ENCODE data around the gene AMBRA1.

Gene AMBRA1

DNA sequence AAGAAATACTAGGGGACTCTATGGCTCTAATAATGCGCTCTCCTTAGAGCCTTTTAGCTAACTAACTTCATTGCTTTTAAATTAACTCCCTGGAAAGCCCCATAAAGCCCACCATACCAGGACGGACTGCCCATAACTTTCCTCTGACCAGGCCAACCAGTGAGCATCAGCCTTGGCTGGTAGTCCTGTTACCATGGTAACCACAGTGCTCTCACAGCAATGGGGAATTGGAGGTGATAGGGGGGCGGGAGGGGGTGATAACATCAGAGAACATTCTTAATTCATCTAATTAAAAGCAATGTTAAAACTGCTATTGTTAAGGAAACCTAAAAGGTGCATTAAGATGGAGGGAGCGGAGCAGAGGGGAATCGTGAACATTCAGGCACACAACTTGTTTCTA, 175.1 kb downstream of the AMBRA1 start:
- H2AFZ ChIP-seq (ENCODE audit: low read depth): no peak overlapping the region
- H4K20me1 ChIP-seq (ENCODE audit: insufficient read depth): no peaks in the 10 kb centered on the region
- no peak overlapping the region for H3K9ac ChIP-seq
- no peaks in the 10 kb centered on the region for H3K36me3 ChIP-seq (ENCODE audit: insufficient read depth)
- H3K4me3 ChIP-seq (IDR thresholded peaks at IDR 0.05; ENCODE audit: insufficient read depth, low read depth, low read length): no peak overlapping the region
- H3K4me2 ChIP-seq: no peak overlapping the region
- no peaks in the 10 kb centered on the region for H3K79me2 ChIP-seq (ENCODE audit: insufficient read depth, low read depth)
- H3K27ac ChIP-seq: no peak overlapping the region
- no peaks in the 10 kb centered on the region for H3K27me3 ChIP-seq (ENCODE audit: insufficient read depth, low read depth)
- no peaks in the 10 kb centered on the region for H3K4me1 ChIP-seq (ENCODE audit: low read depth, poor library complexity, severe bottlenecking)
- TF ChIP-seq, protein P1, sequence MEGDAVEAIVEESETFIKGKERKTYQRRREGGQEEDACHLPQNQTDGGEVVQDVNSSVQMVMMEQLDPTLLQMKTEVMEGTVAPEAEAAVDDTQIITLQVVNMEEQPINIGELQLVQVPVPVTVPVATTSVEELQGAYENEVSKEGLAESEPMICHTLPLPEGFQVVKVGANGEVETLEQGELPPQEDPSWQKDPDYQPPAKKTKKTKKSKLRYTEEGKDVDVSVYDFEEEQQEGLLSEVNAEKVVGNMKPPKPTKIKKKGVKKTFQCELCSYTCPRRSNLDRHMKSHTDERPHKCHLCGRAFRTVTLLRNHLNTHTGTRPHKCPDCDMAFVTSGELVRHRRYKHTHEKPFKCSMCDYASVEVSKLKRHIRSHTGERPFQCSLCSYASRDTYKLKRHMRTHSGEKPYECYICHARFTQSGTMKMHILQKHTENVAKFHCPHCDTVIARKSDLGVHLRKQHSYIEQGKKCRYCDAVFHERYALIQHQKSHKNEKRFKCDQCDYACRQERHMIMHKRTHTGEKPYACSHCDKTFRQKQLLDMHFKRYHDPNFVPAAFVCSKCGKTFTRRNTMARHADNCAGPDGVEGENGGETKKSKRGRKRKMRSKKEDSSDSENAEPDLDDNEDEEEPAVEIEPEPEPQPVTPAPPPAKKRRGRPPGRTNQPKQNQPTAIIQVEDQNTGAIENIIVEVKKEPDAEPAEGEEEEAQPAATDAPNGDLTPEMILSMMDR (conservative IDR thresholded peaks at IDR 0.05; ENCODE audit: low read depth, low read length): no peak

DNA sequence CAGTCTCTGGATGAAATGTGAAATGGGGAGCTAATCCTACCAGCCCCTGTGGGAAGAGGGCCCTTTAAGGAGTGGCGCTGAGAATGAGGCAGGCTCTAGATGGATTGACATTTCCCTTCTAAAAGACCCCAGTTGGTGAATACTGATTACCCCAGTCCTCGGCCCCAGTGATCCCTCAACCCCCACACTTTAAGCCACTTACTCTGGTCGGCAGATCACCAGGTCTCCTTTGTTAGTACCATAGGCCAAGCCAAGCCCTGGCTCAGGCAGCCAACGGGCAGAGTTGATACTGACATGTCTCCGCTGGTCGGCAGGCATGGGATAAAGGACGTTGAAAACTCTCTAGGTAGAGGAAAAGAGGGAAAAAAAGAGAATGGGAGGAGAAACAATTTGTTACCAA, 176.1 kb downstream of the AMBRA1 start:
- TF ChIP-seq, protein P1 (conservative IDR thresholded peaks at IDR 0.05; ENCODE audit: low read depth, low read length): no peak
- Histone ChIP-seq H3K4me3 (IDR thresholded peaks at IDR 0.05; ENCODE audit: insufficient read depth, low read depth, low read length) (no peak overlapping the region), H3K9ac (no peak overlapping the region), H3K27me3 (ENCODE audit: insufficient read depth, low read depth) (no peaks in the 10 kb centered on the region), H3K79me2 (ENCODE audit: insufficient read depth, low read depth) (no peaks in the 10 kb centered on the region), H3K27ac (no peak overlapping the region), H3K4me2 (no peak overlapping the region), H3K4me1 (ENCODE audit: low read depth, poor library complexity, severe bottlenecking) (no peaks in the 10 kb centered on the region), H4K20me1 (ENCODE audit: insufficient read depth) (no peaks in the 10 kb centered on the region), H3K36me3 (ENCODE audit: insufficient read depth) (no peaks in the 10 kb centered on the region), H2AFZ (ENCODE audit: low read depth) (no peak overlapping the region)

DNA sequence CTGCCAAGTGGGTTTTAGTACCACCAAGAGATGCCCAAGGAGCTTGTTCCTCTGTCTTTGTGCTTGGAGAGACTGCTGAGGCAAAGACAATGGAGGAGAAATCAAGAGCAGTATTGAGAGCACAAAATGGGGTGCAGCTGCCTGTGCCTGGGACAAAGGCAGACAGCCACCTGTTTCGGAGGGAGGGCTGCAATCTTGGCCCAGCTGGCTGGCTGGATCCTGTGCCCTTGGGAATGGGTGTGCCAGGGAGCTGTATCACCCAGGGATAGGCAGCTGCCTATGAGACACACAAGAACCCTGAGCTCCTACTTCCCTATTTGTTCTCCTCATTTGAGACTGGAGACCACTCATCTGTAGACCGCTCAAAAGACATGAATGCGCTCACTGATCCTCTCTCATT, 178.9 kb downstream of the AMBRA1 start:
- no peak overlapping the region for H3K4me3 ChIP-seq (IDR thresholded peaks at IDR 0.05; ENCODE audit: insufficient read depth, low read depth, low read length)
- no peaks in the 10 kb centered on the region for H4K20me1 ChIP-seq (ENCODE audit: insufficient read depth)
- H3K9ac ChIP-seq: no peak overlapping the region
- no peaks in the 10 kb centered on the region for H3K27me3 ChIP-seq (ENCODE audit: insufficient read depth, low read depth)
- no peaks in the 10 kb centered on the region for H3K36me3 ChIP-seq (ENCODE audit: insufficient read depth)
- no peak overlapping the region for H3K4me2 ChIP-seq
- no peaks in the 10 kb centered on the region for H3K79me2 ChIP-seq (ENCODE audit: insufficient read depth, low read depth)
- TF ChIP-seq, protein P1 (conservative IDR thresholded peaks at IDR 0.05; ENCODE audit: low read depth, low read length): no peak
- H2AFZ ChIP-seq (ENCODE audit: low read depth): no peak overlapping the region
- no peaks in the 10 kb centered on the region for H3K4me1 ChIP-seq (ENCODE audit: low read depth, poor library complexity, severe bottlenecking)
- H3K27ac ChIP-seq: no peak overlapping the region

DNA sequence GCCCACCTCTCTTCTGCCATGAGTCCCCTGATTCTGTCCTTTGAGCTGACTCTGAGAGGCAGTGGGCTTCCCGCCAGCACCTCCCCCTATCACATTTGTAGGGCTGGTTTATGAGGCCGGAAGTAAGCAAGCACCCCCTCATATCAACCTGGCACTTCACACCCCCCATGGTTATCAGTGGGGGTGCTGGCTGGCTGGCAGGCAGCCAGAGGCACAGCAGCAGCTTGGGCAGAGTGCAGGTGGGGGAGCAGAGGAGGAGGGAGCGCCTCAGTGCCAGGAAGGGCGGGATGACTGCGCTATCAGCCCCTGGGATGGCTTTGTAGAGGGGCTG, 179.4 kb downstream of the AMBRA1 start:
- no peaks in the 10 kb centered on the region for H3K27me3 ChIP-seq (ENCODE audit: insufficient read depth, low read depth)
- H3K36me3 ChIP-seq (ENCODE audit: insufficient read depth): no peaks in the 10 kb centered on the region
- H3K4me1 ChIP-seq (ENCODE audit: low read depth, poor library complexity, severe bottlenecking): no peaks in the 10 kb centered on the region
- H3K27ac ChIP-seq: no peak overlapping the region
- no peak overlapping the region for H3K4me3 ChIP-seq (IDR thresholded peaks at IDR 0.05; ENCODE audit: insufficient read depth, low read depth, low read length)
- TF ChIP-seq, protein P1 (conservative IDR thresholded peaks at IDR 0.05; ENCODE audit: low read depth, low read length): no peak
- H3K79me2 ChIP-seq (ENCODE audit: insufficient read depth, low read depth): no peaks in the 10 kb centered on the region
- H3K4me2 ChIP-seq: no peak overlapping the region
- no peak overlapping the region for H3K9ac ChIP-seq
- no peaks in the 10 kb centered on the region for H4K20me1 ChIP-seq (ENCODE audit: insufficient read depth)
- H2AFZ ChIP-seq (ENCODE audit: low read depth): no peak overlapping the region

All from KMS-11 (cell line).